HEK293 (cell line): Measurements from ENCODE around the gene BTD.

Source experiments
- CTCF ChIA-PET: fragments of 350-600 bp; formaldehyde crosslinking; extraction: SDS; loops from one replicate; lab custom pipeline; 2021; ENCODE audit warnings: antibody characterized with exemption; lab: Yijun Ruan, JAX
- POLR2A ChIA-PET: fragments of 300-600 bp; formaldehyde crosslinking; extraction: SDS; loops from one replicate; lab custom pipeline; 2020; ENCODE audit warnings: antibody characterized with exemption, inconsistent platforms; lab: Yijun Ruan, JAX
- H3K27ac ChIP-seq: fragments of 200-500 bp; sonication (Bioruptor generic); 2 replicates; pipeline ENCODE4 v1.5.1; 2014; ENCODE audit warnings: low read depth, low read length, control low read depth, inconsistent platforms; ENCODE audit errors: extremely low read depth
- H3K36me3 ChIP-seq, 2 experiments: fragments of 200-500 bp in 1 of 2; sonication (Bioruptor generic) in 1 of 2; 1 replicate in 1 of 2; 2 replicates in 1 of 2; pipeline ENCODE4 v1.5.1; 2014 to 2017; ENCODE audit warnings: inconsistent platforms in 2 of 2, low read length in 2 of 2; ENCODE audit not compliant: control insufficient read depth in 2 of 2, insufficient read depth in 1 of 2
- H3K4me1 ChIP-seq: fragments of 200-500 bp; sonication (Bioruptor generic); 2 replicates; pipeline ENCODE4 v1.5.1; 2014; ENCODE audit warnings: mild to moderate bottlenecking, low read length, inconsistent platforms; ENCODE audit not compliant: control insufficient read depth, insufficient read depth
- H3K4me3 ChIP-seq: 2 replicates; pipeline ENCODE4 v1.5.1; 2011; ENCODE audit warnings: low read depth, mild to moderate bottlenecking, control low read depth, low read length, moderate library complexity
- H3K9me3 ChIP-seq: fragments of 200-500 bp; sonication (Bioruptor generic); 2 replicates; pipeline ENCODE4 v1.5.1; 2014; ENCODE audit warnings: low read depth, low read length, inconsistent platforms; ENCODE audit not compliant: control insufficient read depth, insufficient read depth
- GLI2 ChIP-seq: fragments of 450-650 bp; formaldehyde crosslinking; IDR thresholded peaks from 2 replicates; pipeline ENCODE4; 2017; ENCODE audit warnings: missing biosample characterization, missing genetic modification characterization, low read depth, borderline replicate concordance
- GLIS2 ChIP-seq: fragments of 450-650 bp; formaldehyde crosslinking; IDR thresholded peaks from 2 replicates; pipeline ENCODE4 v1.5.1; 2016; ENCODE audit warnings: missing biosample characterization, missing genetic modification characterization
- KLF10 ChIP-seq: fragments of 450-650 bp; IDR thresholded peaks from 2 replicates; pipeline ENCODE4 v1.5.1; 2018; ENCODE audit warnings: missing biosample characterization, mild to moderate bottlenecking, missing genetic modification characterization
- KLF17 ChIP-seq: fragments of 450-650 bp; formaldehyde crosslinking; IDR thresholded peaks from 2 replicates; pipeline ENCODE4 v1.5.1; 2016; ENCODE audit warnings: missing biosample characterization, missing genetic modification characterization
- MYNN ChIP-seq: fragments of 450-650 bp; formaldehyde crosslinking; IDR thresholded peaks from 2 replicates; pipeline ENCODE4 v1.5.1; 2016; ENCODE audit warnings: missing biosample characterization, missing genetic modification characterization, borderline replicate concordance
- OVOL3 ChIP-seq: fragments of 450-650 bp; formaldehyde crosslinking; IDR thresholded peaks from 2 replicates; pipeline ENCODE4 v1.5.1; 2016; ENCODE audit warnings: missing biosample characterization, missing genetic modification characterization
- PRDM1 ChIP-seq: fragments of 450-650 bp; formaldehyde crosslinking; IDR thresholded peaks from 2 replicates; pipeline ENCODE4; 2016; ENCODE audit warnings: missing biosample characterization, missing genetic modification characterization
- TRIM28 ChIP-seq: IDR thresholded peaks from 2 replicates; pipeline ENCODE4 v1.6.1; 2011; ENCODE audit warnings: low read length, control low read depth, borderline replicate concordance
- ZBTB10 ChIP-seq: fragments of 450-650 bp; formaldehyde crosslinking; IDR thresholded peaks from 2 replicates; pipeline ENCODE4 v1.5.1; 2016; ENCODE audit warnings: missing biosample characterization, missing genetic modification characterization
- ZBTB44 ChIP-seq: fragments of 450-650 bp; IDR thresholded peaks from 2 replicates; pipeline ENCODE4 v1.5.1; 2018; ENCODE audit warnings: missing biosample characterization, mild to moderate bottlenecking, missing genetic modification characterization
- ZBTB6 ChIP-seq: fragments of 450-650 bp; formaldehyde crosslinking; IDR thresholded peaks from 2 replicates; pipeline ENCODE4 v1.5.1; 2017; ENCODE audit warnings: missing biosample characterization, missing genetic modification characterization
- ZNF133 ChIP-seq: fragments of 450-650 bp; formaldehyde crosslinking; IDR thresholded peaks from 2 replicates; pipeline ENCODE4 v1.5.1; 2016; ENCODE audit warnings: missing biosample characterization, missing genetic modification characterization
- ZNF248 ChIP-seq: fragments of 450-650 bp; formaldehyde crosslinking; IDR thresholded peaks from 2 replicates; pipeline ENCODE4 v1.5.1; 2017; ENCODE audit warnings: missing biosample characterization, missing genetic modification characterization
- ZNF274 ChIP-seq, 2 experiments: fragments of 200-500 bp in 1 of 2; fragments of 450-650 bp in 1 of 2; sonication (Bioruptor generic) in 1 of 2; formaldehyde crosslinking in 1 of 2; IDR thresholded peaks; 2 replicates each; pipeline versions ENCODE4 v1.5.1 to v1.6.1; 2014 to 2016; ENCODE audit warnings: borderline replicate concordance in 1 of 2, inconsistent platforms in 1 of 2, low read length in 1 of 2, missing biosample characterization in 1 of 2, missing genetic modification characterization in 1 of 2
- ZNF280C ChIP-seq: fragments of 450-650 bp; formaldehyde crosslinking; IDR thresholded peaks from 2 replicates; pipeline ENCODE4 v1.5.1; 2016; ENCODE audit warnings: missing biosample characterization, missing genetic modification characterization
- ZNF341 ChIP-seq: fragments of 450-650 bp; formaldehyde crosslinking; IDR thresholded peaks from 2 replicates; pipeline ENCODE4; 2016; ENCODE audit warnings: low read depth, missing biosample characterization, missing genetic modification characterization
- ZNF513 ChIP-seq: fragments of 450-650 bp; IDR thresholded peaks from 2 replicates; pipeline ENCODE4 v1.5.1; 2018; ENCODE audit warnings: missing biosample characterization, missing genetic modification characterization
- ZNF548 ChIP-seq: fragments of 450-650 bp; formaldehyde crosslinking; IDR thresholded peaks from 2 replicates; pipeline ENCODE4 v1.5.1; 2016; ENCODE audit warnings: missing biosample characterization, missing genetic modification characterization
- ZNF549 ChIP-seq: fragments of 450-650 bp; IDR thresholded peaks from 2 replicates; pipeline ENCODE4 v1.5.1; 2018; ENCODE audit warnings: missing biosample characterization, missing genetic modification characterization, mild to moderate bottlenecking, inconsistent platforms, moderate library complexity
- ZNF585B ChIP-seq: fragments of 450-650 bp; formaldehyde crosslinking; IDR thresholded peaks from 2 replicates; pipeline ENCODE4 v1.5.1; 2016; ENCODE audit warnings: missing biosample characterization, missing genetic modification characterization
- ZNF600 ChIP-seq: fragments of 450-650 bp; formaldehyde crosslinking; IDR thresholded peaks from 2 replicates; pipeline ENCODE4 v1.5.1; 2016; ENCODE audit warnings: missing biosample characterization, missing genetic modification characterization
- ZNF621 ChIP-seq: fragments of 450-650 bp; formaldehyde crosslinking; IDR thresholded peaks from 2 replicates; pipeline ENCODE4 v1.5.1; 2017; ENCODE audit warnings: missing biosample characterization, missing genetic modification characterization
- ZNF624 ChIP-seq: fragments of 450-650 bp; formaldehyde crosslinking; IDR thresholded peaks from 2 replicates; pipeline ENCODE4 v1.5.1; 2017; ENCODE audit warnings: missing biosample characterization, missing genetic modification characterization
- ZNF664 ChIP-seq: fragments of 450-650 bp; formaldehyde crosslinking; IDR thresholded peaks from 2 replicates; pipeline ENCODE4 v1.5.1; 2016; ENCODE audit warnings: missing biosample characterization, missing genetic modification characterization
- ZNF768 ChIP-seq: fragments of 450-650 bp; formaldehyde crosslinking; IDR thresholded peaks from 2 replicates; pipeline ENCODE4 v1.5.1; 2018; ENCODE audit warnings: missing biosample characterization, mild to moderate bottlenecking, missing genetic modification characterization
- ZNF791 ChIP-seq: fragments of 450-650 bp; formaldehyde crosslinking; IDR thresholded peaks from 2 replicates; pipeline ENCODE4 v1.5.1; 2016; ENCODE audit warnings: missing biosample characterization, missing genetic modification characterization

Gene BTD

GRCh38 chr3:15585111-15585845 is 16.3 kb upstream of the BTD start:
- Histone ChIP-seq H3K36me3 (peaks cover 54 to 55% of the 10 kb centered on the region in 2 experiments), H3K4me1 (no peaks in the 10 kb centered on the region), H3K4me3 (no peak overlapping the region), H3K27ac (no peak overlapping the region), H3K9me3 (no peaks in the 10 kb centered on the region)
- ChIA-PET CTCF (no interaction called here), POLR2A (no interaction called here)
- TF ChIP-seq MYNN, result no peak
- no peak for TF ChIP-seq ZNF791
- no peak for TF ChIP-seq KLF17 (tag by site-specific recombination)
- no peak for TF ChIP-seq KLF10 (tag by site-specific recombination)
- no peak for TF ChIP-seq ZNF600
- no peak for TF ChIP-seq GLI2 (tag by site-specific recombination)
- no peak for TF ChIP-seq ZNF549
- TF ChIP-seq ZBTB44 (tag by site-specific recombination), result no peak
- TF ChIP-seq ZNF624 (tag by site-specific recombination), result no peak
- TF ChIP-seq ZBTB6 (tag by site-specific recombination), result no peak
- TF ChIP-seq ZNF133, result no peak
- TF ChIP-seq ZNF585B (tag by site-specific recombination), result no peak
- no peak for TF ChIP-seq PRDM1 (tag by site-specific recombination)
- TF ChIP-seq ZNF513 (tag by site-specific recombination), result no peak

- Histone ChIP-seq H3K9me3 (no peaks in the 10 kb centered on the region), H3K36me3 (peaks cover 40 to 53% of the 10 kb centered on the region in 2 experiments), H3K27ac (no peak overlapping the region), H3K4me1 (no peaks in the 10 kb centered on the region), H3K4me3 (no peak overlapping the region)
- ChIA-PET POLR2A (no interaction called here), CTCF (no interaction called here)
- TF ChIP-seq OVOL3 (tag by site-specific recombination) (no peak), TRIM28 (no peak), ZNF621 (tag by site-specific recombination) (no peak), ZNF664 (tag by site-specific recombination) (no peak), ZNF768 (tag by site-specific recombination) (no peak), GLIS2 (no peak), ZNF248 (tag by site-specific recombination) (no peak), ZNF548 (tag by site-specific recombination) (no peak), ZNF274 (IDR thresholded peaks at IDR 0.05; ENCODE audit: low read length) (no peak), ZNF274 (tag by site-specific recombination; IDR thresholded peaks at IDR 0.05; ENCODE audit: borderline replicate concordance) (no peak), ZNF341 (tag by site-specific recombination) (no peak), ZNF280C (tag by site-specific recombination) (no peak), ZBTB10 (tag by site-specific recombination) (no peak)
These were observed 10.3 kb upstream of the BTD start for GRCh38 chr3:15591242-15591641.
